Measurements from ENCODE around the gene OR8B12.
"Not testable (repeated sequence)": the region's sequence is repeated elsewhere in the genome, so short reads cannot be mapped to it uniquely, and the experiment has no call there.

The OR8B12 gene

DNA sequence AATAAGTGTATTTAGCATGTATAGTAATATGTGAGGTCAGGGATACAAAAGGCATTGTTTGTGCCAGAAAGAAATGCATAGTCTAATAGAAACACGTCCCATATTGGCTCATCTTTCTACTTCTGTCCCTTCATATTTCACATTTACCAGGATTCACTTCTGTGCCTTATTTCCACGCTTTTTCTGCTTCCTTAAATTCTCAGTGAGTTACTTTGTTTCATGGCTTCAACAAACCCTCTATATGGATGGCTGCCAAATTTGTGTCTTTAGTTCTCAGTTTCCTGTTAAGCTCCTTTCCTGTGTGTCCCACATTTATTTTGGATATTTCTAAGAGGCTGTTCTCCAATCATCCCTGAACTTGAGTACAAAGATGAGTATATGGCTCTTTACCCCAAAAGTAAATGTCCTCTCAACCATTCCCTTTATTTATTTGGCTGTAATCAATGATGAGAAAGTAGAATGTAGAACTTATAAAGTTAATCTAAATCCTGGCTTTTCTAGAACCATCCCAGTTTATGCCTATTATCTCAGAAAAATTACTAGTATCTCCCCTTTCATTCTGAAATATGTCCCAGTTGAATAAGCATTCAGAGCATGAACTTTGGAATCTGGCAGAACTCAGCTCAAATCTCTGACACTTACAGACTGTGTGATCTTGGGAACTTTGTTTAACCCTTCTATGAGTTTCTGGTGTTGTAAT, 23.5 kb downstream of the OR8B12 start:
- DNase-seq = no peak

DNA sequence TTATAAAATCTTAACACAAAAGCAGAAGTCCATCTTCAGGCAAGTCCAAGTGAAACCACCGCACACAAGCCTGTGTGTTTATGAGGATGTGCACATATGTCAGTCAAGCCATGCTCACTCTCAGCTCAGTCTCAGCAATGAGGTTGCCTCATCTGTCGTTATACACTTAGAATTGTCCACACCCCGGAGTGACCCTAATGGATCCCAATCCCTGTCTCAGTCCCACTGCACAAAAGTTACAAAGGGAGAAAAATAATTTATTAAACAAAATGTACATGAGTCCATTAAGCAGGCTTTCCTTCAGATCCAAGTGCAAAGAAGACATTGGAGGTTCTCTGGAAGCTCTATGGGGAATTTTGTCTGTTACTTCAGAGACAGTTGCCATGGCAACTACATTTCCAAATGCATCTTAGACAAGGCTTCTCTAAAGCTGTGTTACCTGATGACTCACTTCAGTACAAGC, 24.4 kb downstream of the OR8B12 start:
- DNase-seq = no peak

DNA sequence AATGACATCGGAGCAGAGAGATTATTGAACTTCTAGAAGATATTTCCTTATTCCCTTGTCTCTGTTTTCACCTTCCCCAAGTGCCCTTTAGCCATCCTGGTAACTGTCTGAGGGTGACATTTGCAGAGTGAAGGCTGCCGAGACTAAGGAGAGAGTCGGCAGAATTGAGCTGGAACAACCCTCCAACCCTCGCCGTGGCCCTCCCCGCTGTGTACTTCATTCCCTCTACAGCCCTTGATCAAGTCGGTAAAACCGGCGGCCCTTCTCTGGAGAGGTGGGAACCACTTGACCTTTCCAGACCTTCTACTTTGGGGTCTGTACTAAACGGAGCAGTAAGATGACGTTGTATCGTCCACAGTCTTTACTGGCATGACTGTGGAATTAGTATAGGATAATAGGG, 26.1 kb downstream of the OR8B12 start:
- DNase-seq = no peak

DNA sequence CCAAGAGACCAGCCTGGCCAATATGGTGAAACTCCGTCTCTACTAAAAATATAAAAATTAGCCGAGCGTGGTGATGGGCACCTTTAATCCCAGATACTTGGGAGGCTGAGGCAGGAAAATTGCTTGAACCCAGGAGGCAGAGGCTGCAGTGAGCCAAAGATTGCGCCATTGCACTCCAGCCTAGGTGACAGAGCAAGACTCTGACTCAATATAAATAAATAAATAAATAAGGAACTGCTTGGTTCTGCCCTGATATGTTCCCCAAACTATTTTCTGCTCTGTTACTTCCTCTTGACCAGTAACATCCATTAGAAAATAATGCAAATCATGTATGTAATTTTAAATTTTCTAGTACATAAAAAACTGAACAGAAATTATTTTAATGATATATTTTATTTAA, 28.8 kb downstream of the OR8B12 start:
- DNase-seq = not testable (repeated sequence)

DNA sequence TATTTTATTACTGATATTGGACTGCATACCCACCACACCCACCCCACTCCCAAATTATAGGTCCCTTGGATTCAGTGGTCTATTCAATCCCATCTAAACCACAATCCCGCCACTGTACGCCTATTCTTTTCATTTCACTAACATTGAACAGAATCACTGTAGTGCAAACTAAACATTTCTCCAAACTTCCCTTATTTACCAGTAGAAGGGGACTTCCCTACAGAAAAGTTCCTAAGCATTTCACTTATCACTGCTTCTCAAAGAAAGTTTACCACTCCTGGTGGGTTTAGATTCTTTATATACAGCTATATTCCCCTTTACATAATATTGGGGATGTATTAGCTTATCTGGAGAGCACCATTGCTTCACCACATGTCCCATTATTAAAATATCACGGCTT, 29.3 kb downstream of the OR8B12 start:
- DNase-seq = no peak

DNA sequence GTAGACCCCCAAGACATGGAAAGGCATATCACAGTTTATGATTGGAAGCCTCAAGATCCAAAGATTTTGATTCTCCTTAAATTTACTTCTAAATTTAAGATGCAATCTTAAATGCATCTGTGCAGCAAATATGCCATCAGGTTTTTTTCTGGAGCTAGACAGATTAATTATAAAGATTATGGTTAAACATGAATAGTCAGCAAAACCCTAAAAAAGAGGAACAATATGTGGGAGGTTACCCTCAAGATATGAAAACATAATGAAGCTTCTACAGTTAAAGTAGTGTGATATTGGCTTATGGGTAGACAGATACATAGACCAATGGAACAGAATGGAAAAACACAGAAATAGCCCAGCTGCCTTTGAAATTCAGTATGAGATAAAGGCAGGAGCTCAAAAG, 31.7 kb downstream of the OR8B12 start:
- no peak for DNase-seq

DNA sequence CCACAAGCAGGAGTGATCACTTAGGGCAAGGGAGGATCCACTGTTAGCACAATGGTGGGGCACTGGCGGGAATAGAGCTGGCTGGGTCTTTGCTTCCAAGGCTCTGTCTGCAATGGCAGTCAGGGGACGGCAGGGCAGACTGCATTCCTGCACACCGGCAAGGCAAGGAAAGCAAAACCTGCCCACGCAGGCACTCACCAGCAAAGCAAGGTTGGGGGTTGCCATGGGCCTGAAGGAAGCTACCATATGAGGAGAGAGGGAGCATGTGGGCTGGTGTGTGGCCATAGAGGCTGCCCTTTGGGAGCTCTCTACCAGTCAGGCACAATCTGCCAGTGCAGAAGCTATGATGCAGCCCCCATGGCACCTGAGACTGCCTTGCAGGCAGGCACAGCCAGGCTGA, 33.2 kb downstream of the OR8B12 start:
- no peak for DNase-seq

DNA sequence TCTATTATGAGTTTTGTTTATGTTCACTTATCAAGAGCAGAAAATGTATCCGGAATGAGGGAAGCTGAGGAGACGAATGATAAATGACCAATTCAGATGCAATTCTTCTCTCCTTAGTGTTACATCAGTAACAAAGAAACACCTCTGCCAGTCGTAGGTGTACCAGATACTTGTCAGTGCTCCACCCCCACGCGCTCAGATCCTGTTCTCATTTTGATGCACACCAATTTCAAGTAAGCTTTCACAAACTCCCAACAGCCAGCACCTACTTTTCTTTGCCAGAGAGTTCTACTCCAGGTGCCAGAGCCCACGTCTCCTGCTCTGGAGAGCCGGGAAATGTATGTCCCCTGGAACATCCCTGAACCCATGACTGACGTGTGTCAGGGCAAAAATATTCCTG, 43.7 kb downstream of the OR8B12 start:
- no peak for DNase-seq

DNA sequence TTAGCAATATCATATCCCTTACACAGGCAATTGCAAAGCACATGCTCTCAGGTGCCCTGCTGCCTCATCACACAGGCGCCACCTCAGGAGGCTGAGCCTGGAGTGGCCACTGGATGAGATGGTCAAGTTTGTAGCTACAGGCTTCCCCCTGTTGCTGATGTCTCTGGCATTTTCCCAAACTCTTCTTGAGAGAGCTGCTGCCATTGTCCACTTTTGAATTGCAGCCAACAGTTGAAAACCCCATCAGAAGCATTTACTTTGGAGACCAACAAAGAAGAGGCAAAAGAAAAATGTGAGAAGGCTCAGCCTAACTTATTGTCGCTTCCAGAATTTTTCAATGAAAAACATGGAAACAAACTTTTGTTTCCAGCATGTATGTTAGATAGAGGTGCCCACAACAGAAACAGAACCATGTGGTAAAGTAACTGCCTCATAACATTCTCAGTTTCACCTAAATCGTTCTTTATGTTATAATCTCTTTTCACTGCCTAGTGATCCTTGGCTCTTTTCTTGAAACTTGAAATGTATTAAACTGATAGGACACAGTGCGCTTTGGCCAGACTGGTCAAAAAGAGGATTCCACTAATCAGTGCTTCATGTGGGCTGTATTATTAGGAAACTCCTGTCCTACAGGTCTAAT, 50.3 kb downstream of the OR8B12 start:
- no peak for DNase-seq

All from NCI-H524 treated with DMSO at 0.1 percent for 48 hours (cell line).